DOHH2 (cell line): ENCODE data around the gene KIF26B.

Source experiments
- H3F3A ChIP-seq: fragments of 200-600 bp; sonication (generic), shearing (Covaris generic); 2 replicates; pipeline ENCODE4 v1.6.0; 2016; ENCODE audit warnings: antibody characterized with exemption, mild to moderate bottlenecking; ENCODE audit not compliant: control insufficient read depth, insufficient read depth
- H3K27ac ChIP-seq: fragments of 200-600 bp; sonication (generic); 2 replicates; pipeline ENCODE4 v1.5.1; 2014; ENCODE audit warnings: low read depth, mild to moderate bottlenecking, low read length, moderate library complexity
- H3K27me3 ChIP-seq: fragments of 200-600 bp; sonication (generic); 2 replicates; pipeline ENCODE4 v1.6.1; 2014; ENCODE audit warnings: mild to moderate bottlenecking, low read length, mixed read lengths; ENCODE audit not compliant: control insufficient read depth
- H3K36me3 ChIP-seq: fragments of 200-600 bp; sonication (generic); 2 replicates; pipeline ENCODE4 v1.6.1; 2014; ENCODE audit warnings: mild to moderate bottlenecking, low read length, moderate library complexity, mixed read lengths; ENCODE audit not compliant: control insufficient read depth
- H3K4me1 ChIP-seq: fragments of 200-600 bp; sonication (generic); 2 replicates; pipeline ENCODE4 v1.6.1; 2014; ENCODE audit warnings: mild to moderate bottlenecking, low read length, mixed read lengths; ENCODE audit not compliant: control insufficient read depth
- H3K4me2 ChIP-seq: fragments of 200-600 bp; sonication (generic); 2 replicates; pipeline ENCODE4 v1.6.0; 2014; ENCODE audit warnings: mild to moderate bottlenecking, low read length, moderate library complexity
- H3K4me3 ChIP-seq: fragments of 200-600 bp; sonication (generic); 2 replicates; pipeline ENCODE4 v1.5.1; 2014; ENCODE audit warnings: mild to moderate bottlenecking, low read length, mixed read lengths
- H3K79me2 ChIP-seq: fragments of 200-600 bp; sonication (generic); 2 replicates; pipeline ENCODE4 v1.6.1; 2014; ENCODE audit warnings: mild to moderate bottlenecking, low read length, mixed read lengths; ENCODE audit not compliant: control insufficient read depth
- H3K9me2 ChIP-seq: fragments of 200-600 bp; sonication (generic); replicated peaks from 2 replicates; pipeline ENCODE4 v1.6.1; 2014; ENCODE audit warnings: mild to moderate bottlenecking, low read length, mixed read lengths; ENCODE audit not compliant: control insufficient read depth
- H3K9me3 ChIP-seq: fragments of 200-600 bp; sonication (generic); 2 replicates; pipeline ENCODE4 v1.6.1; 2014; ENCODE audit warnings: antibody characterized with exemption, low read length, mixed read lengths; ENCODE audit not compliant: control insufficient read depth, insufficient read depth
- H4K20me1 ChIP-seq: fragments of 200-600 bp; sonication (generic); 2 replicates; pipeline ENCODE4 v1.6.0; 2014; ENCODE audit warnings: low read depth, mild to moderate bottlenecking, antibody characterized with exemption, low read length, moderate library complexity; ENCODE audit not compliant: control insufficient read depth, insufficient read depth
- CTCF ChIP-seq: fragments of 200-600 bp; sonication (generic); IDR thresholded peaks from one replicate; pipeline ENCODE4 v1.5.1; 2014; ENCODE audit warnings: antibody characterized with exemption, mild to moderate bottlenecking, low read depth, low read length; ENCODE audit not compliant: poor library complexity, severe bottlenecking
- EZH2phosphoT487 ChIP-seq: fragments of 200-600 bp; sonication (generic); IDR thresholded peaks from 2 replicates; pipeline ENCODE4 v1.6.1; 2017; ENCODE audit warnings: borderline replicate concordance, mild to moderate bottlenecking, antibody characterized with exemption, low read length, moderate library complexity, mixed read lengths

Gene KIF26B

GRCh38 chr1:245454051-245454450, 299.3 kb downstream of the KIF26B start:
- Histone ChIP-seq H3F3A (no peaks in the 10 kb centered on the region), H3K9me2 (no peaks in the 10 kb centered on the region), H3K27ac (no peak overlapping the region), H3K4me1 (no peaks in the 10 kb centered on the region), H3K4me3 (no peak overlapping the region), H3K27me3 (peaks cover 6% of the 10 kb centered on the region; the same call in 1 of the 2 replicates), H3K36me3 (no peaks in the 10 kb centered on the region), H3K79me2 (no peaks in the 10 kb centered on the region), H3K4me2 (no peak overlapping the region), H4K20me1 (no peaks in the 10 kb centered on the region), H3K9me3 (no peaks in the 10 kb centered on the region)
- TF ChIP-seq EZH2phosphoT487 (no peak), CTCF (no peak)

- no peaks in the 10 kb centered on the region for H3K79me2 ChIP-seq
- no peak for TF ChIP-seq EZH2phosphoT487
- TF ChIP-seq CTCF = no peak
Measured at GRCh38 chr1:245457562-245457961, 302.8 kb downstream of the KIF26B start.

GRCh38 chr1:245458234-245458633, 303.4 kb downstream of the KIF26B start:
- Histone ChIP-seq H3K27me3 (peaks cover 6% of the 10 kb centered on the region; the same call in 1 of the 2 replicates), H3K27ac (no peak overlapping the region), H3K36me3 (no peaks in the 10 kb centered on the region), H3K79me2 (no peaks in the 10 kb centered on the region), H3K4me3 (no peak overlapping the region), H3F3A (no peaks in the 10 kb centered on the region), H3K4me1 (no peaks in the 10 kb centered on the region), H3K4me2 (no peak overlapping the region), H4K20me1 (no peaks in the 10 kb centered on the region), H3K9me3 (no peaks in the 10 kb centered on the region), H3K9me2 (no peaks in the 10 kb centered on the region)
- TF ChIP-seq EZH2phosphoT487 = no peak

More at GRCh38 chr1:245457562-245457961, 302.8 kb downstream of the KIF26B start:
- H3K4me3 ChIP-seq = no peak overlapping the region
- no peaks in the 10 kb centered on the region for H3K9me3 ChIP-seq
- H3K36me3 ChIP-seq = no peaks in the 10 kb centered on the region
- H3K4me1 ChIP-seq = no peaks in the 10 kb centered on the region
- no peaks in the 10 kb centered on the region for H3K9me2 ChIP-seq
- H3K4me2 ChIP-seq = no peak overlapping the region
- no peaks in the 10 kb centered on the region for H4K20me1 ChIP-seq
- peaks cover 6% of the 10 kb centered on the region; the same call in 1 of the 2 replicates for H3K27me3 ChIP-seq
- no peak overlapping the region for H3K27ac ChIP-seq
- H3F3A ChIP-seq = no peaks in the 10 kb centered on the region

DNA sequence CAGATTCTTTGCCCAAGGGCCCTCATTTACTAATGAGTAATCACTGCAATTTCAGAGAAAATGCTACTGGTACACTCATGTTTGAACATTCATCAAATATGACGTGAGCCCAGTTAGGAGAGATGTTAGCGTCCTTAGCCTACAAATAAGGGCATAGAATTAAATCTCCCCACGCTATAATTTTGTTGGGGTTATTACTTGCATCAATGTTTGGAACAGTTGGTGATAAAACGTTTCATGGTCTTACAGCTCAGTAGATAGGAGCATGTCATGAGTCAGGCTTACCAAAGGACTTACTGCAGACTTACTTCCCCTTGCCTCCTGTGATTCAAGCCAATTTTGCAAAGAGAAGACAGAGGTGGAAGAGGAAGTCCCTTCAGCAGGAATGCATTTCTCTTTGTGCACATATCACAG, 304.0 kb downstream of the KIF26B start:
- Histone ChIP-seq H3K79me2 (no peaks in the 10 kb centered on the region), H3K4me3 (no peak overlapping the region), H3K36me3 (no peaks in the 10 kb centered on the region), H3K27me3 (peaks cover 6% of the 10 kb centered on the region; the same call in 1 of the 2 replicates), H4K20me1 (no peaks in the 10 kb centered on the region), H3K4me2 (no peak overlapping the region), H3K9me3 (no peaks in the 10 kb centered on the region), H3F3A (no peaks in the 10 kb centered on the region), H3K4me1 (no peaks in the 10 kb centered on the region), H3K27ac (no peak overlapping the region), H3K9me2 (no peaks in the 10 kb centered on the region)
- no peak for TF ChIP-seq EZH2phosphoT487
- TF ChIP-seq CTCF = no peak
